Ishikawa (cell line): ENCODE results near the gene CDH24.

Experiments used
- CEBPB ChIP-seq: IDR thresholded peaks from 2 replicates; pipeline ENCODE4 v1.6.1; 2012
- CREB1 ChIP-seq: IDR thresholded peaks from 2 replicates; pipeline ENCODE4 v1.6.1; 2012; ENCODE audit warnings: low read depth
- EP300 ChIP-seq: IDR thresholded peaks from 2 replicates; pipeline ENCODE4 v1.6.1; 2012; ENCODE audit warnings: borderline replicate concordance
- FOXM1 ChIP-seq: IDR thresholded peaks from 2 replicates; pipeline ENCODE4 v1.6.1; 2012; ENCODE audit warnings: low read depth, borderline replicate concordance
- MAX ChIP-seq: IDR thresholded peaks from 2 replicates; pipeline ENCODE4 v1.6.1; 2012
- NFIC ChIP-seq: IDR thresholded peaks from 2 replicates; pipeline ENCODE4 v1.6.1; 2012
- RAD21 ChIP-seq: IDR thresholded peaks from 2 replicates; pipeline ENCODE4 v1.6.1; 2012; ENCODE audit warnings: low read depth
- REST ChIP-seq: IDR thresholded peaks from 2 replicates; pipeline ENCODE4 v1.6.1; 2012; ENCODE audit warnings: low read depth, mild to moderate bottlenecking
- TAF1 ChIP-seq: IDR thresholded peaks from 2 replicates; pipeline ENCODE4 v1.6.1; 2012; ENCODE audit warnings: low read depth, mild to moderate bottlenecking
- TCF12 ChIP-seq: IDR thresholded peaks from 2 replicates; pipeline ENCODE4 v1.6.1; 2012; ENCODE audit warnings: low read depth
- TEAD4 ChIP-seq: IDR thresholded peaks from 2 replicates; pipeline ENCODE4 v1.6.1; 2012
- USF1 ChIP-seq: IDR thresholded peaks from 2 replicates; pipeline ENCODE4 v1.6.1; 2012
- YY1 ChIP-seq: IDR thresholded peaks from 2 replicates; pipeline ENCODE4 v1.6.1; 2012; ENCODE audit warnings: low read depth

GRCh38 chr14:23052182-23052623, 5.1 kb downstream of the CDH24 start:
- TF ChIP-seq RAD21 (no peak), REST (no peak), TEAD4 (no peak), CREB1 (no peak), EP300 (no peak), YY1 (no peak), USF1 (no peak), TCF12 (no peak), TAF1 (no peak), NFIC (no peak), CEBPB (no peak), MAX (no peak), FOXM1 (no peak)
